GM21381 (cell line): ENCODE measurements around the gene MLYCD.
A peak's percentile ranks its signal among the peaks of the same experiment; 100 is the strongest.
"Not testable (repeated sequence)": the region's sequence is repeated elsewhere in the genome, so short reads cannot be mapped to it uniquely, and the experiment has no call there.

ENCODE experiments used
- ATAC-seq: cut with Tn5 transposase; IDR thresholded peaks from one replicate; pipeline ENCODE4 v1.9.1; 2021; ENCODE audit warnings: mild to moderate bottlenecking, moderate library complexity; ENCODE audit not compliant: unreplicated experiment

MLYCD gene

GRCh38 chr16:83939266-83939855 lies 40.4 kb downstream of the MLYCD start:
- no peak for ATAC-seq

GRCh38 chr16:83940119-83940518 lies 41.2 kb downstream of the MLYCD start:
- ATAC-seq: no peak

- ATAC-seq: no peak
Measured at GRCh38 chr16:83940630-83941378, 41.9 kb downstream of the MLYCD start.

GRCh38 chr16:83941546-83941945 lies 42.6 kb downstream of the MLYCD start:
- not testable (repeated sequence) for ATAC-seq

- no peak for ATAC-seq
Measured at GRCh38 chr16:83942074-83942473, 43.2 kb downstream of the MLYCD start.

- no peak for ATAC-seq
Measured at GRCh38 chr16:83942815-83943515, 44.0 kb downstream of the MLYCD start.

- ATAC-seq: no peak
Measured at GRCh38 chr16:83943516-83944050, 44.7 kb downstream of the MLYCD start.

- ATAC-seq: no peak
Measured at GRCh38 chr16:83945587-83945986, 46.7 kb downstream of the MLYCD start.

- ATAC-seq: no peak
Measured at GRCh38 chr16:83946154-83946780, 47.4 kb downstream of the MLYCD start.

- no peak for ATAC-seq
Measured at GRCh38 chr16:83946781-83947566, 48.1 kb downstream of the MLYCD start.

GRCh38 chr16:83947642-83948234 lies 48.8 kb downstream of the MLYCD start:
- ATAC-seq: no peak

- no peak for ATAC-seq
Measured at GRCh38 chr16:83948914-83949723, 50.2 kb downstream of the MLYCD start.

- no peak for ATAC-seq
Measured at GRCh38 chr16:83949724-83950001, 50.7 kb downstream of the MLYCD start.

GRCh38 chr16:83950862-83951399 lies 52.0 kb downstream of the MLYCD start:
- ATAC-seq: not testable (repeated sequence)

GRCh38 chr16:83951544-83951943 lies 52.6 kb downstream of the MLYCD start:
- no peak for ATAC-seq

GRCh38 chr16:83952587-83952939 lies 53.6 kb downstream of the MLYCD start:
- ATAC-seq: no peak

- ATAC-seq: peak; percentile 89
Measured at GRCh38 chr16:83952940-83953795, 54.3 kb downstream of the MLYCD start, which contains the start of gene OSGIN1. Gene OSGIN1 (plus strand): TSS chr16:83953240. CDS start chr16:83957672, 4,432 bp downstream.
